WERI-Rb-1 (cell line): ENCODE measurements around the gene EWSR1.

Experiments
- DNase-seq: peaks from one replicate; pipeline ENCODE4 v3.0.0-alpha.2; 2020
- H3K27ac ChIP-seq: fragments of 250-450 bp; sonication (Bioruptor Pico); 2 replicates; pipeline ENCODE4 v1.5.1; 2020; ENCODE audit warnings: mild to moderate bottlenecking, moderate library complexity
- H3K27me3 ChIP-seq: fragments of 250-450 bp; sonication (Bioruptor Pico); 2 replicates; pipeline ENCODE4 v1.5.1; 2021; ENCODE audit warnings: mild to moderate bottlenecking, low read depth, moderate library complexity; ENCODE audit not compliant: insufficient read depth, severe bottlenecking
- H3K36me3 ChIP-seq: fragments of 250-450 bp; sonication (Bioruptor Pico); 2 replicates; pipeline ENCODE4 v1.5.1; 2020; ENCODE audit warnings: mild to moderate bottlenecking, moderate library complexity
- H3K4me3 ChIP-seq: 2 replicates; pipeline ENCODE4 v1.5.1; 2011; ENCODE audit warnings: low read depth, mild to moderate bottlenecking, control low read depth, low read length
- H3K9me3 ChIP-seq: fragments of 250-450 bp; sonication (Bioruptor Pico); 2 replicates; pipeline ENCODE4 v1.5.1; 2021; ENCODE audit warnings: mild to moderate bottlenecking, moderate library complexity; ENCODE audit not compliant: severe bottlenecking
- CTCF ChIP-seq: IDR thresholded peaks from 2 replicates; pipeline ENCODE4 v1.5.1; 2011; ENCODE audit warnings: low read depth, mild to moderate bottlenecking, control low read depth, inconsistent platforms, low read length

Gene EWSR1

GRCh38 chr22:29309332-29310064 is 41.4 kb downstream of the EWSR1 start:
- TF ChIP-seq CTCF, result no peak
- Histone ChIP-seq H3K9me3 (no peaks in the 10 kb centered on the region), H3K36me3 (peaks cover 17% of the 10 kb centered on the region), H3K27ac (no peak overlapping the region), H3K4me3 (no peak overlapping the region), H3K27me3 (peaks cover 4% of the 10 kb centered on the region)
- DNase-seq, result peak; percentile 1

- H3K27ac ChIP-seq, result no peak overlapping the region
- H3K4me3 ChIP-seq, result no peak overlapping the region
- no peak for DNase-seq
- H3K9me3 ChIP-seq, result no peaks in the 10 kb centered on the region
- TF ChIP-seq CTCF, result no peak
- peaks cover 8% of the 10 kb centered on the region for H3K27me3 ChIP-seq
- H3K36me3 ChIP-seq, result peaks cover 17% of the 10 kb centered on the region
Measured at GRCh38 chr22:29310065-29310862, 42.2 kb downstream of the EWSR1 start.

GRCh38 chr22:29310863-29311339 is 42.8 kb downstream of the EWSR1 start:
- Histone ChIP-seq H3K9me3 (no peaks in the 10 kb centered on the region), H3K36me3 (peaks cover 17% of the 10 kb centered on the region), H3K27ac (no peak overlapping the region), H3K27me3 (peaks cover 8% of the 10 kb centered on the region), H3K4me3 (no peak overlapping the region)
- DNase-seq, result peak; percentile 65
- no peak for TF ChIP-seq CTCF

GRCh38 chr22:29311464-29312217 is 43.6 kb downstream of the EWSR1 start:
- Histone ChIP-seq H3K27ac (no peak overlapping the region), H3K9me3 (no peaks in the 10 kb centered on the region), H3K27me3 (peaks cover 8% of the 10 kb centered on the region), H3K36me3 (peaks cover 17% of the 10 kb centered on the region), H3K4me3 (no peak overlapping the region)
- no peak for DNase-seq
- no peak for TF ChIP-seq CTCF

- TF ChIP-seq CTCF, result no peak
- no peaks in the 10 kb centered on the region for H3K9me3 ChIP-seq
- peaks cover 8% of the 10 kb centered on the region for H3K27me3 ChIP-seq
- DNase-seq, result no peak
- peaks cover 17% of the 10 kb centered on the region for H3K36me3 ChIP-seq
- no peak overlapping the region for H3K4me3 ChIP-seq
- no peak overlapping the region for H3K27ac ChIP-seq
Measured at GRCh38 chr22:29312218-29313125, 44.4 kb downstream of the EWSR1 start.
